ENCODE data around the gene EEF2K.

EEF2K gene

GRCh38 chr16:22252317-22252716 is 46.2 kb downstream of the EEF2K start:
- DNase-seq (ENCODE audit: low read depth), result no peak

GRCh38 chr16:22253272-22253671 is 47.2 kb downstream of the EEF2K start:
- no peak for DNase-seq (ENCODE audit: low read depth)

GRCh38 chr16:22255335-22255734 is 49.3 kb downstream of the EEF2K start:
- DNase-seq (ENCODE audit: low read depth), result no peak

- DNase-seq (ENCODE audit: low read depth), result no peak
Measured at GRCh38 chr16:22257440-22257839, 51.4 kb downstream of the EEF2K start.

- no peak for DNase-seq (ENCODE audit: low read depth)
Measured at GRCh38 chr16:22260490-22260889, 54.4 kb downstream of the EEF2K start.

- no peak for DNase-seq (ENCODE audit: low read depth)
Measured at GRCh38 chr16:22262460-22262859, 56.4 kb downstream of the EEF2K start.

- DNase-seq (ENCODE audit: low read depth), result no peak
Measured at GRCh38 chr16:22264786-22265185, 58.7 kb downstream of the EEF2K start.

- DNase-seq (ENCODE audit: low read depth), result no peak
Measured at GRCh38 chr16:22265351-22265750, 59.3 kb downstream of the EEF2K start.

- no peak for DNase-seq (ENCODE audit: low read depth)
Measured at GRCh38 chr16:22266546-22266945, 60.5 kb downstream of the EEF2K start.

GRCh38 chr16:22267764-22268163 is 61.7 kb downstream of the EEF2K start:
- DNase-seq (ENCODE audit: low read depth), result no peak

GRCh38 chr16:22270525-22270924 is 64.4 kb downstream of the EEF2K start:
- no peak for DNase-seq (ENCODE audit: low read depth)

- DNase-seq (ENCODE audit: low read depth), result no peak
Measured at GRCh38 chr16:22272870-22273650, 67.0 kb downstream of the EEF2K start.

GRCh38 chr16:22274916-22275315 is 68.8 kb downstream of the EEF2K start:
- no peak for DNase-seq (ENCODE audit: low read depth)

- no peak for DNase-seq (ENCODE audit: low read depth)
Measured at GRCh38 chr16:22278441-22279230, 72.6 kb downstream of the EEF2K start.

GRCh38 chr16:22282254-22282892 is 76.3 kb downstream of the EEF2K start:
- DNase-seq (ENCODE audit: low read depth), result no peak

GRCh38 chr16:22284637-22285036 is 78.6 kb downstream of the EEF2K start:
- DNase-seq (ENCODE audit: low read depth), result no peak

GRCh38 chr16:22285080-22285479 is 79.0 kb downstream of the EEF2K start:
- no peak for DNase-seq (ENCODE audit: low read depth)

- DNase-seq (ENCODE audit: low read depth), result no peak
Measured at GRCh38 chr16:22291020-22291419, 84.9 kb downstream of the EEF2K start.

GRCh38 chr16:22291860-22292318 is 85.8 kb downstream of the EEF2K start:
- no peak for DNase-seq (ENCODE audit: low read depth)

- no peak for DNase-seq (ENCODE audit: low read depth)
Measured at GRCh38 chr16:22292320-22292719, 86.2 kb downstream of the EEF2K start.

GRCh38 chr16:22293137-22294106 is 87.3 kb downstream of the EEF2K start:
- DNase-seq (ENCODE audit: low read depth), result no peak

All from activated T-cell treated with anti-CD3 and anti-CD28 coated beads for 1 hour (primary cell).